Measurements from ENCODE around the gene DEFB110. TPM values are rescaled to one million over a fixed set of nuclear protein-coding genes. Genes with fewer than 3 reads are reported as not detected.

The DEFB110 gene
- total and polyA plus RNA-seq, 2 of the 13 experiments (the other 11 are each of a cell fraction or from before 2014, with no cell fraction given) = not detected

DNA sequence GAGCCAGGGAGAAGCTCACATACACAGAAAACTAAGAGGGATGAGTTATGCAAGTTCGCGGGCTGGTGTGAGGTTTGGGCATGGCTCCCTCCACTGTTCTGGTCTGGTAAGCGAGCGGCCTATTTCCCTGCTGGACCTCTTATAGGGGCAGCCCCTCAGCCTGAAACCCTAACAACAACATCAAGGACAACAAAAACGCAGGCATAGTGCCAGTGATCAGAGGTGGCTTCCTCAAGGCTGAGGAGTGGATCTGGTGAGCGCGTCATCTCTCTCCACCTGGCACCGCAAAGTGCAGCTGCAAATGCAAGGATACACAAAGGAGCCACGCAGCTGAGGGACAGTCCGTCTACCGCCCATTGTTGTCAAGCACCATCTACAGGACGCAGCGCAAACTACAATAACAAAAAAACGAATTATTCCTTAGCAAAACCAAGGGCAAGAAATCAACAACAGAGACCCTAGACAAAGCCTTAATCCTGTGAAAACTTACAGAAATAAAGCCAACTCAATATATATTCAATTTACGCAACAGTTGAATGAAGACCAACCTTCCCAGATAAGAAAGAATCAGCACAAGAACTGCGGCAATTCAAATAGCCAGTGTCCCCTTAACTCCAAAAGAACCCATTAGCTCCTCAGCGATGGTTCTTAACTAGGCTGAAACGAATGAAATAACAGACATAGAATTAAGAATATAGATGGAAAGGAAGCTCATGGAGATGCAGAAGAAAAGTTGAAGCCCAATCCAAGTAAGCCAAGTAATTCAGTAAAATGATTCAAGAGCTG, 9.2 kb upstream of the DEFB110 start:
- Histone ChIP-seq H3K4me1 (ENCODE audit: insufficient read depth, low read length) (0 out of 2 replicates have a peak, but pooled peaks cover 7% of the 10 kb centered on the region), H3K9ac (ENCODE audit: insufficient read depth, low read depth, low read length) (no peak overlapping the region), H3K4me3 (replicated peaks in 1 of 3; ENCODE audit: insufficient read depth in 1 of 3, low read depth in 2 of 3, low read length in 3 of 3) (peak overlapping the region in 1 of 3 experiments; percentile 52; a peak in 2 of 6 replicates), H3K27me3 (ENCODE audit: control insufficient read depth in 1 of 2, insufficient read depth in 2 of 2, low read length in 2 of 2) (no peaks in the 10 kb centered on the region), H2AFZ (ENCODE audit: low read length) (peak overlapping the region; percentile 32), H3K4me2 (ENCODE audit: low read depth, low read length) (peak overlapping the region; percentile 73), H3K27ac (ENCODE audit: extremely low read length, insufficient read depth, low read length) (no peak overlapping the region), H3K36me3 (replicated peaks in 1 of 2; ENCODE audit: control insufficient read depth in 1 of 2, insufficient read depth in 2 of 2, low read length in 2 of 2) (no peaks in the 10 kb centered on the region), H3K9me3 (ENCODE audit: low read length) (no peaks in the 10 kb centered on the region), H4K20me1 (ENCODE audit: insufficient read depth, low read length) (no peaks in the 10 kb centered on the region), H3K79me2 (ENCODE audit: insufficient read depth, low read length) (no peaks in the 10 kb centered on the region)
- in situ Hi-C loops (cut with HindIII; ENCODE audit: extremely low pct_ligation_motif_present, low pct_unique_long_range_greater_than_20kb) (no loop called here), intact Hi-C loops (cut with micrococcal nuclease; ENCODE audit: unreplicated experiment) (no loop called here)
- ChIA-PET POLR2A (no interaction called here), CTCF (ENCODE audit: low intra/inter-chr PET ratio, low total read pairs) (no interaction called here)
- peak; percentile 99 for ATAC-seq
- peak; percentile 47 for DNase-seq (ENCODE audit: low spot score)
- 23% methylated on average over 18 of the region's 18 CpGs for WGBS (ENCODE audit: low lambda C conversion rate)
- peak; percentile 86 for FAIRE-seq
- no TSS peak for BruUV-seq (replicated peaks)
- TF ChIP-seq, protein P1, sequence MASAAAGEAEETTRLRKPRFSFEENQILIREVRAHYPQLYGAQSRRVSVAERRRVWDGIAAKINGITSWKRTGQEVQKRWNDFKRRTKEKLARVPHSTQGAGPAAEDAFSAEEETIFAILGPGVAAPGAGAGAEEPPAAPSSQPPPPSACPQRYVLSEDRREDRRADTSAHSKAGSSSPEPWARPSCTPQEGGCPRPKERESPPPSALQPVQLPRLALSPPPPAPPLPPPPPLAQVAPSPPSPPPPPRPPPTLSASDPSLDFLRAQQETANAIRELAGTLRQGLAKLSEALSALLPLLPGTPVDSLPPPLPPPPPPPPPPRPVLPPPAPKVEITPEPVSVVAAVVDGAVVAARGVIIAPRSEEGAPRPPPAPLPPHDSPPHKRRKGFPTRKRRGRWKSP (CRISPR knock-in tag; IDR thresholded peaks at IDR 0.05) = peak; percentile 46; the same call in 1 of the 2 replicates
- TF ChIP-seq FOXO1 (CRISPR knock-in tag; IDR thresholded peaks at IDR 0.05) = 0 out of 2 replicates have a peak, but pooled peaks have one; percentile 15
- TF ChIP-seq ZNF234 (CRISPR knock-in tag; conservative IDR thresholded peaks at IDR 0.05) = no peak
- 0 out of 2 replicates have a peak, but pooled peaks have one; percentile 9 for TF ChIP-seq SAP130 (CRISPR knock-in tag; IDR thresholded peaks at IDR 0.05; ENCODE audit: low read depth)
- 0 out of 2 replicates have a peak, but pooled peaks have one; percentile 81 for TF ChIP-seq DNMT1 (CRISPR knock-in tag; IDR thresholded peaks at IDR 0.05)
- peak; percentile 44; the same call in 1 of the 2 replicates for TF ChIP-seq KDM2A (CRISPR knock-in tag; IDR thresholded peaks at IDR 0.05; ENCODE audit: borderline replicate concordance, low read depth)
- 0 out of 2 replicates have a peak, but pooled peaks have one; percentile 40 for TF ChIP-seq JUN (CRISPR knock-in tag; IDR thresholded peaks at IDR 0.05)
- TF ChIP-seq, protein P2, sequence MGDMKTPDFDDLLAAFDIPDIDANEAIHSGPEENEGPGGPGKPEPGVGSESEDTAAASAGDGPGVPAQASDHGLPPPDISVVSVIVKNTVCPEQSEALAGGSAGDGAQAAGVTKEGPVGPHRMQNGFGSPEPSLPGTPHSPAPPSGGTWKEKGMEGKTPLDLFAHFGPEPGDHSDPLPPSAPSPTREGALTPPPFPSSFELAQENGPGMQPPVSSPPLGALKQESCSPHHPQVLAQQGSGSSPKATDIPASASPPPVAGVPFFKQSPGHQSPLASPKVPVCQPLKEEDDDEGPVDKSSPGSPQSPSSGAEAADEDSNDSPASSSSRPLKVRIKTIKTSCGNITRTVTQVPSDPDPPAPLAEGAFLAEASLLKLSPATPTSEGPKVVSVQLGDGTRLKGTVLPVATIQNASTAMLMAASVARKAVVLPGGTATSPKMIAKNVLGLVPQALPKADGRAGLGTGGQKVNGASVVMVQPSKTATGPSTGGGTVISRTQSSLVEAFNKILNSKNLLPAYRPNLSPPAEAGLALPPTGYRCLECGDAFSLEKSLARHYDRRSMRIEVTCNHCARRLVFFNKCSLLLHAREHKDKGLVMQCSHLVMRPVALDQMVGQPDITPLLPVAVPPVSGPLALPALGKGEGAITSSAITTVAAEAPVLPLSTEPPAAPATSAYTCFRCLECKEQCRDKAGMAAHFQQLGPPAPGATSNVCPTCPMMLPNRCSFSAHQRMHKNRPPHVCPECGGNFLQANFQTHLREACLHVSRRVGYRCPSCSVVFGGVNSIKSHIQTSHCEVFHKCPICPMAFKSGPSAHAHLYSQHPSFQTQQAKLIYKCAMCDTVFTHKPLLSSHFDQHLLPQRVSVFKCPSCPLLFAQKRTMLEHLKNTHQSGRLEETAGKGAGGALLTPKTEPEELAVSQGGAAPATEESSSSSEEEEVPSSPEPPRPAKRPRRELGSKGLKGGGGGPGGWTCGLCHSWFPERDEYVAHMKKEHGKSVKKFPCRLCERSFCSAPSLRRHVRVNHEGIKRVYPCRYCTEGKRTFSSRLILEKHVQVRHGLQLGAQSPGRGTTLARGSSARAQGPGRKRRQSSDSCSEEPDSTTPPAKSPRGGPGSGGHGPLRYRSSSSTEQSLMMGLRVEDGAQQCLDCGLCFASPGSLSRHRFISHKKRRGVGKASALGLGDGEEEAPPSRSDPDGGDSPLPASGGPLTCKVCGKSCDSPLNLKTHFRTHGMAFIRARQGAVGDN (CRISPR knock-in tag; IDR thresholded peaks at IDR 0.05) = peak; percentile 46
- TF ChIP-seq ZSCAN25 (CRISPR knock-in tag; IDR thresholded peaks at IDR 0.05) = no peak
- TF ChIP-seq ZNF839 (CRISPR knock-in tag; IDR thresholded peaks at IDR 0.05; ENCODE audit: borderline replicate concordance) = peak; percentile 50; the same call in 1 of the 2 replicates
- no peak for TF ChIP-seq TCF7 (IDR thresholded peaks at IDR 0.05; ENCODE audit: low read depth)
- no peak for TF ChIP-seq PRDM4 (CRISPR knock-in tag; IDR thresholded peaks at IDR 0.05; ENCODE audit: borderline replicate concordance)
- no peak for TF ChIP-seq KDM6A (CRISPR knock-in tag; IDR thresholded peaks at IDR 0.05; ENCODE audit: low read depth)
- no peak for TF ChIP-seq CBX1 (IDR thresholded peaks at IDR 0.05; ENCODE audit: low read depth)
- no peak for TF ChIP-seq ZNF383 (CRISPR knock-in tag; IDR thresholded peaks at IDR 0.05; ENCODE audit: borderline replicate concordance)
